Endothelial cell (in vitro differentiated cells): ENCODE data around the gene ZNF879. TPM values are rescaled to one million over a fixed set of nuclear protein-coding genes. Genes with fewer than 3 reads are reported as not detected.

Experiments used
- DNase-seq: peaks from one replicate; pipeline ENCODE4 v3.0.0; 2021; ENCODE audit warnings: low spot score
- H3K27ac Mint-ChIP-seq: one replicate; pipeline ENCODE4 v1.8.0; 2021; ENCODE audit warnings: mixed read lengths, inconsistent platforms; ENCODE audit not compliant: unreplicated experiment
- H3K27me3 Mint-ChIP-seq: one replicate; pipeline ENCODE4 v1.8.0; 2021; ENCODE audit warnings: mild to moderate bottlenecking, moderate library complexity, mixed read lengths, inconsistent platforms; ENCODE audit not compliant: unreplicated experiment
- H3K36me3 Mint-ChIP-seq: one replicate; pipeline ENCODE4 v1.8.0; 2021; ENCODE audit warnings: mild to moderate bottlenecking, low read depth, mixed read lengths, inconsistent platforms; ENCODE audit not compliant: unreplicated experiment
- H3K4me1 Mint-ChIP-seq: one replicate; pipeline ENCODE4 v1.8.0; 2021; ENCODE audit warnings: mild to moderate bottlenecking, mixed read lengths, inconsistent platforms; ENCODE audit not compliant: unreplicated experiment
- H3K4me3 Mint-ChIP-seq: one replicate; pipeline ENCODE4 v1.8.0; 2021; ENCODE audit warnings: mild to moderate bottlenecking, mixed read lengths, inconsistent platforms; ENCODE audit not compliant: unreplicated experiment
- H3K9me3 Mint-ChIP-seq: one replicate; pipeline ENCODE4 v1.8.0; 2021; ENCODE audit warnings: mixed read lengths, inconsistent platforms; ENCODE audit not compliant: unreplicated experiment
- total RNA-seq: library from RNA; stranded (reverse); fragmentation: NEBNext Ultra II Directional; extraction: Animal tissue kit (Norgen Biotek cat#: 25700); gene quantifications from one replicate; pipeline ENCODE4 v1.2.1, GENCODE V29; 2021; ENCODE audit not compliant: unreplicated experiment
- TF ChIP-seq, protein P1 (sequence below): fragments of 200-600 bp; sonication (generic); IDR thresholded peaks from one replicate; pipeline ENCODE4 v1.5.0; 2021; ENCODE audit warnings: antibody characterized with exemption; ENCODE audit not compliant: unreplicated experiment

ZNF879 gene
- total RNA-seq, 1 donor from 2014 or later = 5.9 TPM

DNA sequence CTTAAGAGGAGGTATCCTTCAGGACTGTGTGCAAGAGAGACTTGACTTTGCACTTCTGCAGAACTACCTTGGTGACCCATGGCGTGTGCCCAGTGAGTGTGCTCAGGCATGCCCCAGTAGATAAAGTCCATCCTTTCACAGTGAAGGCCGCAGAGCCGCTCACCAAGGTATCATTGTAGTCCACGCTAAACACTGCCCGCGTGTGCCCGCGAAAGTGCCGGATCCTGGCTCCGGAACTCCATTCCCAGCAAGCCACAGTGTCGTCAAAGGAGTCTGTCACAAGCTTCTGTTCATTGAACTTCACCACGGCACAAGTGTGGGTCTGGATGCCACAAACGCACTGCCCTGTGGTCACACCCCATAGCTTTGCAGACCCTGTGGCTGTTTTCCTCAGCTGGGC, 25.2 kb upstream of the ZNF879 start:
- TF ChIP-seq, protein P1, sequence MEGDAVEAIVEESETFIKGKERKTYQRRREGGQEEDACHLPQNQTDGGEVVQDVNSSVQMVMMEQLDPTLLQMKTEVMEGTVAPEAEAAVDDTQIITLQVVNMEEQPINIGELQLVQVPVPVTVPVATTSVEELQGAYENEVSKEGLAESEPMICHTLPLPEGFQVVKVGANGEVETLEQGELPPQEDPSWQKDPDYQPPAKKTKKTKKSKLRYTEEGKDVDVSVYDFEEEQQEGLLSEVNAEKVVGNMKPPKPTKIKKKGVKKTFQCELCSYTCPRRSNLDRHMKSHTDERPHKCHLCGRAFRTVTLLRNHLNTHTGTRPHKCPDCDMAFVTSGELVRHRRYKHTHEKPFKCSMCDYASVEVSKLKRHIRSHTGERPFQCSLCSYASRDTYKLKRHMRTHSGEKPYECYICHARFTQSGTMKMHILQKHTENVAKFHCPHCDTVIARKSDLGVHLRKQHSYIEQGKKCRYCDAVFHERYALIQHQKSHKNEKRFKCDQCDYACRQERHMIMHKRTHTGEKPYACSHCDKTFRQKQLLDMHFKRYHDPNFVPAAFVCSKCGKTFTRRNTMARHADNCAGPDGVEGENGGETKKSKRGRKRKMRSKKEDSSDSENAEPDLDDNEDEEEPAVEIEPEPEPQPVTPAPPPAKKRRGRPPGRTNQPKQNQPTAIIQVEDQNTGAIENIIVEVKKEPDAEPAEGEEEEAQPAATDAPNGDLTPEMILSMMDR = no peak
- H3K4me1 Mint-ChIP-seq = peaks cover 3% of the 10 kb centered on the region
- DNase-seq = no peak
- peaks cover 8% of the 10 kb centered on the region for H3K36me3 Mint-ChIP-seq
- H3K27me3 Mint-ChIP-seq = peaks cover 18% of the 10 kb centered on the region
- peaks cover 3% of the 10 kb centered on the region for H3K9me3 Mint-ChIP-seq
- no peak overlapping the region for H3K27ac Mint-ChIP-seq
- H3K4me3 Mint-ChIP-seq = no peak overlapping the region

DNA sequence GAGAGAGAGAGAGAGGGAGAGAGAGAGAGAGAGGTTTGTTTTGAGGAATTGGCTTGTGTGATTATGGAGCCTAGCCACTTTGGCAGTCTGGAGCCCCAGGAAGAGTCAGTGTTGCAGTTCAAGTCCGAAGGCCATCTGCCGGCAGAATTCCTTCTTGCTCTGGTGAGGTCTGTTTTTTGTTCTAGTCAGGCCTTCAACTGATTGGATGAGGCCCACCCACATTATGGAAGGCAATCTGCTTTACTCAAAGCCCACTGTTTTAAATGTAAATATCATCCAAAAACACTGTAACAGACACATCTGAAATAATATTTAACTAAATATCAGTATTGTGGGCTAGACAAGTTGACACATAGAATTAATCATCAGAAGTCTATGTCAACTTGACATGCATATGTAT, 17.0 kb upstream of the ZNF879 start:
- no peaks in the 10 kb centered on the region for H3K4me1 Mint-ChIP-seq
- H3K27me3 Mint-ChIP-seq = peaks cover 4% of the 10 kb centered on the region
- H3K4me3 Mint-ChIP-seq = no peak overlapping the region
- peaks cover 3% of the 10 kb centered on the region for H3K36me3 Mint-ChIP-seq
- TF ChIP-seq, protein P1 = no peak
- no peak overlapping the region for H3K27ac Mint-ChIP-seq
- peaks cover 15% of the 10 kb centered on the region for H3K9me3 Mint-ChIP-seq
- DNase-seq = no peak

DNA sequence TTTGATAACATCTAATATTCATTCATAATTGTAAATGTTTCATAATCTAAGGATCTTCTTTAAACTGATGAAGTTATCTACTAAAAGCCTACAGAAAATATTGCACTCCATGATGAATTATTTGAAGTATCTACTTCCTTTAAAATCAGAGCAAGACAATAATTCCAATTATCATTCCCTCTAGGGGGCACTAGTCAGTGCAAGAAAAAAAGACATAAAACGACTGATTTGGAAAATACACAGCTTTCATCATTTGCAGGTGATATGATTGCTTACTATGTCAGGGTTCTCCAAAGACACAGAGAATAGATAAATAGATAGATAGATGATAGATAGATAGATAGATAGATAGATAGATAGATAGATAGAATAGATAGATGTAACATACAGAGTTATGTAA, 14.9 kb upstream of the ZNF879 start:
- Mint-ChIP-seq H3K4me3 (no peak overlapping the region), H3K4me1 (no peaks in the 10 kb centered on the region), H3K27ac (no peak overlapping the region), H3K27me3 (peaks cover 4% of the 10 kb centered on the region), H3K9me3 (peaks cover 28% of the 10 kb centered on the region), H3K36me3 (peaks cover 6% of the 10 kb centered on the region)
- DNase-seq = no peak
- TF ChIP-seq, protein P1 = no peak

DNA sequence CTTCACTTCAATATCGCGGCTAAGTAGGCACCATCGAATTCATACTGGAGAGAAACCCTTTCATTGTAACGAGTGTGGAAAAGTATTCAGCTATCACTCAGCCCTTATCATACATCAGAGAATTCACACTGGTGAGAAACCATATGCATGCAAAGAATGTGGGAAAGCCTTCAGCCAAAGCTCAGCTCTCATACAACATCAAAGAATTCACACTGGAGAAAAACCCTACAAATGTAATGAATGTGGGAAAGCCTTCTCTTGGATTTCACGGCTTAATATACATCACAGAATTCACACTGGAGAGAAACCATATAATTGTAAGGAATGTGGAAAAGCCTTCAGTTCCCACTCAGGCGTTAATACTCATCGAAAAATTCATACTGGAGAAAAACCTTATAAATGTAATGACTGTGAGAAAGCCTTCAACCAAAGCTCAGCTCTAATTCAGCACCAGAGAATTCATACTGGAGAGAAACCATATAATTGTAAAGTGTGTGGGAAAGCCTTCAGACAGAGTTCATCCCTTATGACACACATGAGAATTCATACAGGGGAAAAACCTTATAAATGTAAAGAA, 9.5 kb downstream of the ZNF879 start:
- Mint-ChIP-seq H3K27ac (no peak overlapping the region), H3K36me3 (peaks cover 79% of the 10 kb centered on the region), H3K4me3 (peak overlapping the region; percentile 79), H3K27me3 (peaks cover 1% of the 10 kb centered on the region), H3K4me1 (no peaks in the 10 kb centered on the region), H3K9me3 (peaks cover 79% of the 10 kb centered on the region)
- TF ChIP-seq, protein P1 = no peak
- DNase-seq = no peak

DNA sequence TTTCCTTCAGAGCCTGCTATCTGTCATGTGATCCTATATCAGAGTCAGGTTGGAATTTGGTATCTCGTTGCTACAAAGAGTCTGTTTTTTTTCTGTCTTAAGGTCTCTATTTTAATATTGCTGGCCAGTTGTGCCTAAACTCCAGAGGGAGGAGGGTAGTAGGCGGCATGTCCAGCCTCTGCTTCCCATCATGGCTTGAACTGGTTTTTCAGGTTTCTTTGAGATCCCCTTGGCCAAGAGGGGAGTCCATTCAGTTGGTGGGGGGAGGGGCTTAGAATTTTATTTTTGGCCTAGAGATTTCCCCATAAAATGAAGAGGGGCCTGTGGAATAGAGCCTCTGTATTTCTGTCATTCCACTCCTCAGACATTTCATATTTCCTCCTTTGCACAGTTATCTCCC, 21.2 kb downstream of the ZNF879 start:
- no peak overlapping the region for H3K27ac Mint-ChIP-seq
- TF ChIP-seq, protein P1 = no peak
- H3K4me1 Mint-ChIP-seq = no peaks in the 10 kb centered on the region
- H3K4me3 Mint-ChIP-seq = no peak overlapping the region
- DNase-seq = no peak
- no peaks in the 10 kb centered on the region for H3K27me3 Mint-ChIP-seq
- peaks cover 12% of the 10 kb centered on the region for H3K9me3 Mint-ChIP-seq
- H3K36me3 Mint-ChIP-seq = peaks cover 12% of the 10 kb centered on the region
